T-helper 22 cell (primary cell): ENCODE results near the gene STX7.

Source experiments
- DNase-seq: peaks from one replicate; pipeline ENCODE4 v3.0.0-alpha.2; 2020; ENCODE audit warnings: low read depth

Gene STX7

GRCh38 chr6:132506869-132507808, 5.8 kb downstream of the STX7 start:
- DNase-seq = no peak

GRCh38 chr6:132506461-132506860, 6.5 kb downstream of the STX7 start:
- DNase-seq = no peak

- no peak for DNase-seq
These were observed 7.8 kb downstream of the STX7 start for GRCh38 chr6:132505158-132505557.

GRCh38 chr6:132504757-132505156, 8.2 kb downstream of the STX7 start:
- DNase-seq = no peak

GRCh38 chr6:132499757-132500156, 13.2 kb downstream of the STX7 start:
- no peak for DNase-seq

- no peak for DNase-seq
These were observed 14.3 kb downstream of the STX7 start for GRCh38 chr6:132498638-132499037.

GRCh38 chr6:132496519-132497180, 16.3 kb downstream of the STX7 start:
- no peak for DNase-seq

GRCh38 chr6:132495604-132496079, 17.3 kb downstream of the STX7 start:
- DNase-seq = no peak

GRCh38 chr6:132494954-132495353, 18.0 kb downstream of the STX7 start:
- no peak for DNase-seq

GRCh38 chr6:132491881-132492280, 21.0 kb downstream of the STX7 start:
- DNase-seq = no peak

GRCh38 chr6:132491303-132491702, 21.6 kb downstream of the STX7 start:
- DNase-seq = no peak

- no peak for DNase-seq
These were observed 22.3 kb downstream of the STX7 start for GRCh38 chr6:132490478-132491204.

GRCh38 chr6:132490024-132490423, 22.9 kb downstream of the STX7 start:
- no peak for DNase-seq

- DNase-seq = no peak
These were observed 23.5 kb downstream of the STX7 start for GRCh38 chr6:132489376-132489775.

GRCh38 chr6:132487762-132488161, 25.2 kb downstream of the STX7 start:
- DNase-seq = no peak

GRCh38 chr6:132484680-132485018, 28.3 kb downstream of the STX7 start:
- no peak for DNase-seq

GRCh38 chr6:132483779-132484679, 28.9 kb downstream of the STX7 start:
- peak; percentile 3 for DNase-seq

GRCh38 chr6:132482581-132482980, 30.3 kb downstream of the STX7 start:
- DNase-seq = no peak

GRCh38 chr6:132481189-132481588, 31.7 kb downstream of the STX7 start:
- DNase-seq = no peak

- DNase-seq = no peak
These were observed 33.8 kb downstream of the STX7 start for GRCh38 chr6:132479131-132479530.

GRCh38 chr6:132478674-132479073, 34.2 kb downstream of the STX7 start:
- no peak for DNase-seq

- DNase-seq = no peak
These were observed 34.6 kb downstream of the STX7 start for GRCh38 chr6:132478266-132478665.
